Smooth muscle cell (in vitro differentiated cells): ENCODE measurements around the gene HTT-AS. TPM values are rescaled to one million over a fixed set of nuclear protein-coding genes. Genes with fewer than 3 reads are reported as not detected.
A peak's percentile ranks its signal among the peaks of the same experiment; 100 is the strongest.

ENCODE experiments used
- DNase-seq: peaks from one replicate; lab custom pipeline; 2025; ENCODE audit not compliant: unreplicated experiment; lab: John Stamatoyannopoulos, UW
- H2AFZ ChIP-seq: fragments of 200-600 bp; sonication (generic); 2 replicates; pipeline ENCODE4 v1.6.0; 2016; ENCODE audit warnings: antibody characterized with exemption, low read depth, mild to moderate bottlenecking
- H3F3A ChIP-seq: fragments of 200-600 bp; sonication (generic); 2 replicates; pipeline ENCODE4 v1.6.0; 2017; ENCODE audit warnings: antibody characterized with exemption, low read depth
- H3K27ac ChIP-seq: fragments of 200-600 bp; sonication (generic); 2 replicates; pipeline ENCODE4 v1.5.1; 2016; ENCODE audit warnings: low read depth, mild to moderate bottlenecking
- H3K27me3 ChIP-seq: fragments of 200-600 bp; sonication (generic); 2 replicates; pipeline ENCODE4 v1.6.1; 2016; ENCODE audit warnings: low read depth, mild to moderate bottlenecking
- H3K36me3 ChIP-seq: fragments of 200-600 bp; sonication (generic); 2 replicates; pipeline ENCODE4 v1.5.1; 2016; ENCODE audit warnings: low read depth
- H3K4me1 ChIP-seq: fragments of 200-600 bp; sonication (generic); 2 replicates; pipeline ENCODE4 v1.5.1; 2016; ENCODE audit warnings: low read depth
- H3K4me2 ChIP-seq: fragments of 200-600 bp; sonication (generic); 2 replicates; pipeline ENCODE4 v1.6.0; 2016; ENCODE audit warnings: mild to moderate bottlenecking
- H3K4me3 ChIP-seq: fragments of 200-600 bp; sonication (generic); 2 replicates; pipeline ENCODE4 v1.5.1; 2016; ENCODE audit warnings: mild to moderate bottlenecking
- H3K79me2 ChIP-seq: fragments of 200-600 bp; sonication (generic); 2 replicates; pipeline ENCODE4 v1.6.0; 2016; ENCODE audit warnings: low read depth, mild to moderate bottlenecking
- H3K9ac ChIP-seq: fragments of 200-600 bp; sonication (generic); 2 replicates; pipeline ENCODE4 v1.6.0; 2016; ENCODE audit warnings: low read depth
- H3K9me3 ChIP-seq: fragments of 200-600 bp; sonication (generic); replicated peaks from 2 replicates; pipeline ENCODE4 v1.5.1; 2016; ENCODE audit warnings: low read depth
- H4K20me1 ChIP-seq: fragments of 200-600 bp; sonication (generic); 2 replicates; pipeline ENCODE4 v1.6.0; 2016; ENCODE audit warnings: low read depth
- WGBS: methylation state at CpG from one replicate; pipeline ENCODE4 v1.1.7; 2016; ENCODE audit warnings: low lambda C conversion rate; 5-methylcytosine and 5-hydroxymethylcytosine counted together
- polyA plus RNA-seq: library from polyadenylated mRNA; unstranded; fragments of >200 nt; fragmentation: Nextera tagmentation; extraction: Ambion mirVana; gene quantifications from 2 replicates; pipeline ENCODE4 v1.2.1, GENCODE V29; 2016
- total RNA-seq: library from RNA; depleted of rRNA; stranded (reverse); fragments of >200 nt; gene quantifications from 2 replicates; pipeline ENCODE4 v1.2.3, GENCODE V29; 2014
- TF ChIP-seq, protein P1 (sequence below): fragments of 200-600 bp; sonication (generic); IDR thresholded peaks from 2 replicates; pipeline ENCODE4 v1.5.1; 2017; ENCODE audit warnings: borderline replicate concordance, mild to moderate bottlenecking, antibody characterized with exemption; ENCODE audit not compliant: insufficient read depth, poor library complexity, severe bottlenecking

HTT-AS gene
- total and polyA plus RNA-seq, 2 experiments from 2014 or later = not detected

- no peak overlapping the region for H2AFZ ChIP-seq
- no peaks in the 10 kb centered on the region for H3K79me2 ChIP-seq
- H3K27me3 ChIP-seq = no peaks in the 10 kb centered on the region
- no peaks in the 10 kb centered on the region for H3K36me3 ChIP-seq
- H3K9ac ChIP-seq = no peak overlapping the region
- no peak for DNase-seq
- no peak overlapping the region for H3K27ac ChIP-seq
- H3F3A ChIP-seq = peaks cover 6% of the 10 kb centered on the region
- H4K20me1 ChIP-seq = peaks cover 19% of the 10 kb centered on the region
- no peak overlapping the region for H3K4me3 ChIP-seq
- H3K9me3 ChIP-seq = no peaks in the 10 kb centered on the region
- H3K4me1 ChIP-seq = peaks cover 5% of the 10 kb centered on the region
- 96% methylated on average over 2 of the region's 2 CpGs for WGBS
- H3K4me2 ChIP-seq = no peak overlapping the region
- TF ChIP-seq, protein P1, sequence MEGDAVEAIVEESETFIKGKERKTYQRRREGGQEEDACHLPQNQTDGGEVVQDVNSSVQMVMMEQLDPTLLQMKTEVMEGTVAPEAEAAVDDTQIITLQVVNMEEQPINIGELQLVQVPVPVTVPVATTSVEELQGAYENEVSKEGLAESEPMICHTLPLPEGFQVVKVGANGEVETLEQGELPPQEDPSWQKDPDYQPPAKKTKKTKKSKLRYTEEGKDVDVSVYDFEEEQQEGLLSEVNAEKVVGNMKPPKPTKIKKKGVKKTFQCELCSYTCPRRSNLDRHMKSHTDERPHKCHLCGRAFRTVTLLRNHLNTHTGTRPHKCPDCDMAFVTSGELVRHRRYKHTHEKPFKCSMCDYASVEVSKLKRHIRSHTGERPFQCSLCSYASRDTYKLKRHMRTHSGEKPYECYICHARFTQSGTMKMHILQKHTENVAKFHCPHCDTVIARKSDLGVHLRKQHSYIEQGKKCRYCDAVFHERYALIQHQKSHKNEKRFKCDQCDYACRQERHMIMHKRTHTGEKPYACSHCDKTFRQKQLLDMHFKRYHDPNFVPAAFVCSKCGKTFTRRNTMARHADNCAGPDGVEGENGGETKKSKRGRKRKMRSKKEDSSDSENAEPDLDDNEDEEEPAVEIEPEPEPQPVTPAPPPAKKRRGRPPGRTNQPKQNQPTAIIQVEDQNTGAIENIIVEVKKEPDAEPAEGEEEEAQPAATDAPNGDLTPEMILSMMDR = no peak
Observed at GRCh38 chr4:3116955-3117354, 42.6 kb upstream of the HTT-AS start.

- peak overlapping the region; percentile 5 for H3K4me2 ChIP-seq
- no peak for DNase-seq
- peaks cover 5% of the 10 kb centered on the region for H3K4me1 ChIP-seq
- TF ChIP-seq, protein P1 = no peak
- H3K27me3 ChIP-seq = no peaks in the 10 kb centered on the region
- H3K9ac ChIP-seq = peak overlapping the region; percentile 48
- no peaks in the 10 kb centered on the region for H3K36me3 ChIP-seq
- peaks cover 25% of the 10 kb centered on the region for H4K20me1 ChIP-seq
- H3K9me3 ChIP-seq = no peaks in the 10 kb centered on the region
- no peak overlapping the region for H3K4me3 ChIP-seq
- H2AFZ ChIP-seq = no peak overlapping the region
- H3K27ac ChIP-seq = peak overlapping the region; percentile 89
- 46% methylated on average over 15 of the region's 15 CpGs for WGBS
- no peaks in the 10 kb centered on the region for H3K79me2 ChIP-seq
- H3F3A ChIP-seq = peaks cover 6% of the 10 kb centered on the region
Observed at GRCh38 chr4:3115637-3116270, 41.4 kb upstream of the HTT-AS start.

DNA sequence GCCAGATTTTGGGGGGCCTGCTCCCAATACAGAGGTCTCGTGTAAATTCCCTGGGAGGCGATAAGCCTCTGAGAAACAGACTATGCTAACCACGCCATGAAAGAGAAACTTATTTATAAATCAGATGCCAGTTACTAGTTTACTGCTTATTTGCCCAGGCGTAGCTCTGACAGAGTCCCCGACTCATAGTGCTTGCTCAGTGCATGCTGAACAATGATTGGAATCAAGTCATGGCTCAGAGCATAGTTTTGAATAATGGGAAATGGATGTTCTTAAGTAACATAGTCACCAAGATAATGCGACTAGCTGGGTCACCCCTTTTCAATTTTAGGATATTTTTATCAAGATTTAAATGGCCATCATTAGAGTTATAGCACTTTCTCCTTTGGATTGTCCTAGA, 40.0 kb upstream of the HTT-AS start:
- no peak for DNase-seq
- Histone ChIP-seq H3K27ac (no peak overlapping the region), H3K79me2 (peaks cover 4% of the 10 kb centered on the region), H3F3A (peaks cover 10% of the 10 kb centered on the region), H3K4me3 (no peak overlapping the region), H2AFZ (no peak overlapping the region), H3K36me3 (no peaks in the 10 kb centered on the region), H3K9me3 (no peaks in the 10 kb centered on the region), H3K4me1 (peaks cover 5% of the 10 kb centered on the region), H4K20me1 (peaks cover 25% of the 10 kb centered on the region), H3K4me2 (no peak overlapping the region), H3K27me3 (no peaks in the 10 kb centered on the region), H3K9ac (no peak overlapping the region)
- TF ChIP-seq, protein P1 = no peak
- WGBS = 94% methylated on average over 6 of the region's 6 CpGs
